Measurements from ENCODE around the gene WDPCP.
"Not testable (repeated sequence)": the region's sequence is repeated elsewhere in the genome, so short reads cannot be mapped to it uniquely, and the experiment has no call there.

Gene WDPCP

DNA sequence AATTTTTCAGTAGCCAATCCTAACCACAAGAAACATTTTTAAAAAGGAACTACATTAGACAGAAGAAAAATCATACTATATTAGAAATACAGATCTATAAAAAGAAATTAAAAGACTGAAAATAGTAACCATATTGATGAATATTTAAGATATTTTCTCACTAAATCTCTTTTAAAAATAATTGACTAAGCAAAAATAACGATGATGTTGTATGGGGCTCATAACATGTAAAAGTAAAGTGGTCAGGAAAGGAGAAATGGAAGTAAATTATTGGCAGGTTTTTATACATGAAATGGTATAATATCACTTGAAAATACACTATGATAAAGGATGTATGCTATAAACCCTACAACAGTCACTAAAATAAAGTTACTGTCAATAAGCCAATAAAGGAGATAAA is 5.4 kb downstream of the WDPCP start:
- no peak for DNase-seq (ENCODE audit: low read depth)
- TF ChIP-seq, protein P1, sequence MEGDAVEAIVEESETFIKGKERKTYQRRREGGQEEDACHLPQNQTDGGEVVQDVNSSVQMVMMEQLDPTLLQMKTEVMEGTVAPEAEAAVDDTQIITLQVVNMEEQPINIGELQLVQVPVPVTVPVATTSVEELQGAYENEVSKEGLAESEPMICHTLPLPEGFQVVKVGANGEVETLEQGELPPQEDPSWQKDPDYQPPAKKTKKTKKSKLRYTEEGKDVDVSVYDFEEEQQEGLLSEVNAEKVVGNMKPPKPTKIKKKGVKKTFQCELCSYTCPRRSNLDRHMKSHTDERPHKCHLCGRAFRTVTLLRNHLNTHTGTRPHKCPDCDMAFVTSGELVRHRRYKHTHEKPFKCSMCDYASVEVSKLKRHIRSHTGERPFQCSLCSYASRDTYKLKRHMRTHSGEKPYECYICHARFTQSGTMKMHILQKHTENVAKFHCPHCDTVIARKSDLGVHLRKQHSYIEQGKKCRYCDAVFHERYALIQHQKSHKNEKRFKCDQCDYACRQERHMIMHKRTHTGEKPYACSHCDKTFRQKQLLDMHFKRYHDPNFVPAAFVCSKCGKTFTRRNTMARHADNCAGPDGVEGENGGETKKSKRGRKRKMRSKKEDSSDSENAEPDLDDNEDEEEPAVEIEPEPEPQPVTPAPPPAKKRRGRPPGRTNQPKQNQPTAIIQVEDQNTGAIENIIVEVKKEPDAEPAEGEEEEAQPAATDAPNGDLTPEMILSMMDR (IDR thresholded peaks at IDR 0.05; ENCODE audit: low read depth, low read length): no peak
- TF ChIP-seq, protein P2, sequence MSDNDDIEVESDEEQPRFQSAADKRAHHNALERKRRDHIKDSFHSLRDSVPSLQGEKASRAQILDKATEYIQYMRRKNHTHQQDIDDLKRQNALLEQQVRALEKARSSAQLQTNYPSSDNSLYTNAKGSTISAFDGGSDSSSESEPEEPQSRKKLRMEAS (IDR thresholded peaks at IDR 0.05; ENCODE audit: low read depth, low read length): no peak
- no peak for TF ChIP-seq MYC (IDR thresholded peaks at IDR 0.05; ENCODE audit: low read depth, low read length)
- TF ChIP-seq POLR2A (IDR thresholded peaks at IDR 0.05; ENCODE audit: extremely low read depth, insufficient read length): no peak
- no peak overlapping the region for H3K4me3 ChIP-seq (ENCODE audit: low read depth, low read length)

DNA sequence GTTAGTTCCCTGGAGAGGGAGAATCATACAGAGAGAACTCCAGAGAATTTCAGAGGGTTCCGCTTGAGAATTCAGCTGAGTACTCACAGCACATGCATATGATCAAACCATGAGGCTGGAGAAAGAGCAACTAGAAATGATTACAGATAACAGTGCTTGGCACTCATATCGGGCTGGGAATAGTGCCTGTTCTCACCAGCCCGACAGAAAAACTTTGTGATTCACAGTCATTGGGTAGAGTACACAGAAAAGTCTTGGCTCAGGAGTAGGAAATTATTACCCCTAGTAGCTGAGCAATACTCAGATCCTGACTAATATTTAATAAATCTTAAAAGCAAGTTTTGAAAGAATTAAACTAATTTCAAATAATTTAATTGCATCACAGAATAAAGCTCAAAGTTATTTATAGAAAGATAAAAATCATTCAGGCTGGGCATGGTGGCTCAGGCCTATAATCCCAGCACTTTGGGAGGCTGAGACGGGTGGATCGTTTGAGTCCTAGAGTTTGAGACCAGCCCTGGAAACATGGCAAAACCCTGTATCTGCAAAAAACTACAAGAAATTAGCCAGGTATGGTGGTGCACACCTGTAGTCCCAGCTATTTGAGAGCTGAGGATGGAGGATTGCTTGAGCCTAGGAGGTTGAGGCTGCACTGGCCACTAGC is 6.8 kb downstream of the WDPCP start:
- no peak for DNase-seq (ENCODE audit: low read depth)
- no peak overlapping the region for H3K4me3 ChIP-seq (ENCODE audit: low read depth, low read length)
- TF ChIP-seq MYC (IDR thresholded peaks at IDR 0.05; ENCODE audit: low read depth, low read length) (no peak), POLR2A (IDR thresholded peaks at IDR 0.05; ENCODE audit: extremely low read depth, insufficient read length) (no peak)
- TF ChIP-seq, protein P2 (IDR thresholded peaks at IDR 0.05; ENCODE audit: low read depth, low read length): no peak
- TF ChIP-seq, protein P1 (IDR thresholded peaks at IDR 0.05; ENCODE audit: low read depth, low read length): no peak

DNA sequence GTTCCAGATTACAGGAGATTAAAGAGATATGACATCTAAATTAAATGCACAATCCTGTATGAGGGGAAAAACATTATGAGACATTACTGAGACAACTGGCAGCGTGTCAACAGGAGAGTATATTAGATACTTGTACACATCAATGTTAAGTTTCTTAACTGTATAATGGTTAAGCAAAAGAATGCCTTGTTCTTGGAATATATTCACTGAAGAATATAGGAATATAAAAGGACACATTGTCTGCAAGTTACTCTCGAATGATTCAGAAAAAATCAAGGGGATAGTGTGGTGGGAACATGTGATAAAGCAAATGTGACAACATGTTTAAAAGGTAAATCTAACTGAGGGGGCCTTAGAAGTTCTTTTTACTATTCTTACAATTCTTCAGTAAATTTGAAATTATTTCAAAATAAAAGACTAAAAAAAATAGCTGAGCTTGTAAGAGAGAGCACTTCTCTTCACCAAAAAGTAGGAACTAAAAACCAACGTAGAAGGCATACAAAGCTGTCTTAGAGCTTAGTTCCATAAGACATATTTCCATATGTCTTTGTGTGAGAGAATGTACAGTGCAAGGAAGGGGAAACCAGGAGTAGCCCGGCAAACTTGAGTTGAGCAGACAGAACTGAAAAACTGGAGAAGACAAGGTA is 7.5 kb downstream of the WDPCP start:
- no peak overlapping the region for H3K4me3 ChIP-seq (ENCODE audit: low read depth, low read length)
- no peak for DNase-seq (ENCODE audit: low read depth)
- TF ChIP-seq MYC (IDR thresholded peaks at IDR 0.05; ENCODE audit: low read depth, low read length) (no peak), POLR2A (IDR thresholded peaks at IDR 0.05; ENCODE audit: extremely low read depth, insufficient read length) (no peak)
- TF ChIP-seq, protein P1 (IDR thresholded peaks at IDR 0.05; ENCODE audit: low read depth, low read length): no peak
- TF ChIP-seq, protein P2 (IDR thresholded peaks at IDR 0.05; ENCODE audit: low read depth, low read length): no peak

DNA sequence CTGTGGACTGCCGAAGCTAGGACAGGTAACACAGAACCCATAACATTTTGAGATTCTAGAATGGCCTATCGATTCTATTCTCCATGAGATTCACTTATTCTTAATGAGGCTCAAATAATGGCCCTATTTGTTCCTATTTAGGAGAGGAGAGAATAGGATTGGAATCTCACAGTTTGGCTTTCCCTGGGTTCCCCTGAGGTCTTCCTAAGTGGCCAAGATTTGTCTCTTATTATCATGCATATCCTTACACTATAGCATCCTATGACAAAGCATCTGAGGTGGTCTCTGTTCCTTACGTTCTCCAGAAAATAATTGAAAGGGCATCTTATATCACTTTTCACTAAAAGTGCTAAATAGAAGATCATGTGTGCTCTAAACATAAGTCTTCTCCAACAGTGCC is 9.5 kb downstream of the WDPCP start:
- H3K4me3 ChIP-seq (ENCODE audit: low read depth, low read length): no peak overlapping the region
- DNase-seq (ENCODE audit: low read depth): no peak
- TF ChIP-seq, protein P2 (IDR thresholded peaks at IDR 0.05; ENCODE audit: low read depth, low read length): no peak
- TF ChIP-seq MYC (IDR thresholded peaks at IDR 0.05; ENCODE audit: low read depth, low read length) (no peak), POLR2A (IDR thresholded peaks at IDR 0.05; ENCODE audit: extremely low read depth, insufficient read length) (no peak)
- TF ChIP-seq, protein P1 (IDR thresholded peaks at IDR 0.05; ENCODE audit: low read depth, low read length): no peak

DNA sequence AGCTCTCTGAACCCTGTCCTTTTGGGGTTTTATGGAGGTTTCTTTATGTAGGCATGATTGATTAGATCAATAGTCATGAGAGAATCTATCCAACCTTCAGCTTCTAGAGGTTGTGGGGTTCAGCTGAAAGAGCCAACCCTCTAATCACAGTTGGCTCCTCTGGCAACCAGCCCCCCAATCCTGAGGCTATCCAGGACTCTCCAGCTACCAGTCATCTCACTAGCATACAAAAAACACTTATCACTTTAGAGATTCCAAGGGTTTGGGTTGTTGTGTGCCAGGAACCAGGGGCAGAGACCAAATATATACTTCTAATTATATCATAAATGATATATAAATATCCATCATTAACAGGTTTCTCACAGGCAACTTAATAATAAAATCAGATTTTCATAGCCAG is 11.7 kb downstream of the WDPCP start:
- no peak for DNase-seq (ENCODE audit: low read depth)
- TF ChIP-seq, protein P1 (IDR thresholded peaks at IDR 0.05; ENCODE audit: low read depth, low read length): no peak
- TF ChIP-seq POLR2A (IDR thresholded peaks at IDR 0.05; ENCODE audit: extremely low read depth, insufficient read length): no peak
- TF ChIP-seq, protein P2 (IDR thresholded peaks at IDR 0.05; ENCODE audit: low read depth, low read length): no peak
- no peak for TF ChIP-seq MYC (IDR thresholded peaks at IDR 0.05; ENCODE audit: low read depth, low read length)
- H3K4me3 ChIP-seq (ENCODE audit: low read depth, low read length): no peak overlapping the region

DNA sequence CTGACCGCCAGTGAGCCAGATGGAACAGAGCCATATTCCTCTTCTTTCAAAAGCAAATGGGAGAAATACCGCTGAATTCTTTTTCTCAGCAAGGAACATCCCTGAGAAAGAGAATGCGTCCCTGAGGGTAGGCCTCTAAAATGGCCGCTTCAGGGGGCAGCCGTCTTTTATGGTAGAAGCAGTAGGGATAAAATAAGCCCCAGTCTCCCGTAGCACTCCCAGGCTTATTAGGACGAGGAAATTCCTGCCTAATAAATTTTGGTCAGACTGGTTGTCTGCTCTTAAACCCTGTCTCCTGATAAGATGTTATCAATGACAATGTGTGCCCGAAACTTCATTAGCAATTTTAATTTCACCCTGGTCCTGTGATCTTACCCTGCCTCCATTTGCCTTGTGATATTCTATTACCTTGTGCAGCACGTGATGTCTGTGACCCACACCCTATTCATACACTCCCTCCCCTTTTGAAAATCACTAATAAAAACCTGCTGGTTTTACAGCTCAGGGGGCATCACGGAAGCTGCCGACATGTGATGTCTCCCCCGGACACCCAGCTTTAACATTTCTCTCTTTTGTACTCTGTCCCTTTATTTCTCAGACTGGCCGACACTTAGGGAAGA is 14.4 kb downstream of the WDPCP start:
- DNase-seq (ENCODE audit: low read depth); H3K4me3 ChIP-seq (ENCODE audit: low read depth, low read length): not testable (repeated sequence)

DNA sequence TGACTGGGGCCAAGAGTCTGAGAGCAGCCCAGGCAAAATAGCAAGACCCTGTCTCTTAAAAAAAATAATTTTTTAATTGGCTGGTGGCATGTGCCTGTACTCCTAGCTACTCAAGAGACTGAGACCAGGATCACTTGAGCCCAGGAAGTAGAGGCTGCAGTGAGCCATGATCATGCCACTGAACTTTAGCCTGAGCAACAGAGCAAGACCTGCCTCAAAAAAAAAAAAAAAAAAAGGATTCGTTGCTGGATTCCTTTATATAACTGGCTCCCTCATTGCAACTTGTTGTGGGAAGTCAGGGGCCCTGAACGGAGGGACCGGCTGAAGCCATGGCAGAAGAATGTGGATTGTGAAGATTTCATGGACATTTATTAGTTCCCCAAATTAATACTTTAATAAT is 15.3 kb downstream of the WDPCP start:
- not testable (repeated sequence) for H3K4me3 ChIP-seq (ENCODE audit: low read depth, low read length); DNase-seq (ENCODE audit: low read depth)

Measured in NB4 (cell line).